Liver (tissue), 3 donors: ENCODE results near the gene PEX16.

ENCODE experiments used
- CTCF ChIP-seq: fragments of 150-350 bp; IDR thresholded peaks from 2 replicates; pipeline ENCODE4 v1.5.1; 2017; ENCODE audit warnings: improper control_type of control experiment, low read depth, low read length; ENCODE audit not compliant: missing input control
- JUND ChIP-seq, 2 donors: IDR thresholded peaks; 2 replicates each; pipeline ENCODE4 v1.6.1; 2016; ENCODE audit warnings: antibody characterized with exemption in 2 of 2
- MAX ChIP-seq: IDR thresholded peaks from 2 replicates; pipeline ENCODE4 v1.6.1; 2016; ENCODE audit warnings: antibody characterized with exemption
- REST ChIP-seq: IDR thresholded peaks from 2 replicates; pipeline ENCODE4 v1.6.1; 2016; ENCODE audit warnings: antibody characterized with exemption, mild to moderate bottlenecking
- SP1 ChIP-seq: IDR thresholded peaks from 2 replicates; pipeline ENCODE4 v1.6.1; 2018; ENCODE audit warnings: antibody characterized with exemption, mild to moderate bottlenecking
- YY1 ChIP-seq: IDR thresholded peaks from 2 replicates; pipeline ENCODE4 v1.6.1; 2016; ENCODE audit warnings: antibody characterized with exemption, mild to moderate bottlenecking
- ZBTB33 ChIP-seq: IDR thresholded peaks from 2 replicates; pipeline ENCODE4 v1.6.1; 2016; ENCODE audit warnings: antibody characterized with exemption
- donor health status: healthy.
- donor health status: healthy.

- TF ChIP-seq CTCF (no peak), MAX (no peak), REST (no peak), JUND (IDR thresholded peaks at IDR 0.05) (no peak), ZBTB33 (no peak), YY1 (no peak), SP1 (no peak)
Measured at GRCh38 chr11:45901626-45902025, 16.1 kb downstream of the PEX16 start.
